ENCODE data around the gene NBPF1.
"Not testable (repeated sequence)": the region's sequence is repeated elsewhere in the genome, so short reads cannot be mapped to it uniquely, and the experiment has no call there.

NBPF1 gene

GRCh38 chr1:16605532-16606505 lies 7.5 kb downstream of the NBPF1 start:
- no peak for DNase-seq

- no peak for DNase-seq
These were observed 8.2 kb downstream of the NBPF1 start for GRCh38 chr1:16605213-16605525.

- DNase-seq = not testable (repeated sequence)
These were observed 8.7 kb downstream of the NBPF1 start for GRCh38 chr1:16604514-16605212.

GRCh38 chr1:16603623-16604022 lies 9.7 kb downstream of the NBPF1 start:
- DNase-seq = not testable (repeated sequence)

GRCh38 chr1:16602336-16603011 lies 10.9 kb downstream of the NBPF1 start:
- not testable (repeated sequence) for DNase-seq

GRCh38 chr1:16600855-16601786 lies 12.2 kb downstream of the NBPF1 start:
- DNase-seq = not testable (repeated sequence)

GRCh38 chr1:16599326-16599725 lies 14.0 kb downstream of the NBPF1 start:
- DNase-seq = not testable (repeated sequence)

- DNase-seq = not testable (repeated sequence)
These were observed 18.1 kb downstream of the NBPF1 start for GRCh38 chr1:16595216-16595615.

GRCh38 chr1:16591845-16592244 lies 21.5 kb downstream of the NBPF1 start:
- not testable (repeated sequence) for DNase-seq

- DNase-seq = not testable (repeated sequence)
These were observed 25.3 kb downstream of the NBPF1 start for GRCh38 chr1:16588081-16588480.

GRCh38 chr1:16587639-16588038 lies 25.7 kb downstream of the NBPF1 start:
- DNase-seq = not testable (repeated sequence)

GRCh38 chr1:16565324-16565723 lies 48.0 kb downstream of the NBPF1 start:
- DNase-seq = not testable (repeated sequence)

GRCh38 chr1:16561035-16561434 lies 52.3 kb downstream of the NBPF1 start:
- not testable (repeated sequence) for DNase-seq

GRCh38 chr1:16560498-16560897 lies 52.9 kb downstream of the NBPF1 start:
- DNase-seq = not testable (repeated sequence)

GRCh38 chr1:16559688-16560087 lies 53.7 kb downstream of the NBPF1 start:
- not testable (repeated sequence) for DNase-seq

GRCh38 chr1:16557034-16557433 lies 56.3 kb downstream of the NBPF1 start:
- DNase-seq = not testable (repeated sequence)

- not testable (repeated sequence) for DNase-seq
These were observed 60.1 kb downstream of the NBPF1 start for GRCh38 chr1:16553244-16553643.

- DNase-seq = not testable (repeated sequence)
These were observed 63.0 kb downstream of the NBPF1 start for GRCh38 chr1:16550212-16550918.

GRCh38 chr1:16549545-16549944 lies 63.8 kb downstream of the NBPF1 start:
- not testable (repeated sequence) for DNase-seq

- not testable (repeated sequence) for DNase-seq
These were observed 65.7 kb downstream of the NBPF1 start for GRCh38 chr1:16547502-16548241.

GRCh38 chr1:16545682-16546095 lies 67.7 kb downstream of the NBPF1 start:
- DNase-seq = peak; percentile 42

Measured in NCI-H82 (cell line).